ENCODE data around the gene PIK3R5.

GRCh38 chr17:8941520-8941919, 24.0 kb downstream of the PIK3R5 start:
- TF ChIP-seq CTCF (conservative IDR thresholded peaks at IDR 0.05; ENCODE audit: low read length) (no peak), EZH2phosphoT487 (IDR thresholded peaks at IDR 0.05; ENCODE audit: borderline replicate concordance, low read depth, low read length) (no peak)

Data from OCI-LY7 (cell line).